AG10803 (cell line): ENCODE data around the gene UBASH3B.
A peak's percentile ranks its signal among the peaks of the same experiment; 100 is the strongest.

Experiments used
- DNase-seq: peaks from one replicate; pipeline ENCODE4 v3.0.0; 2010; ENCODE audit warnings: low read depth
- H3K4me3 ChIP-seq: 2 replicates; pipeline ENCODE4 v1.5.1; 2011; ENCODE audit warnings: mild to moderate bottlenecking, low read length, control low read depth
- TF ChIP-seq, protein P1 (sequence below): conservative IDR thresholded peaks from 2 replicates; pipeline ENCODE4 v1.5.1; 2011; ENCODE audit warnings: mild to moderate bottlenecking, low read length, control low read depth, inconsistent platforms

The UBASH3B gene

GRCh38 chr11:122775675-122776271 lies 120.3 kb downstream of the UBASH3B start:
- TF ChIP-seq, protein P1, sequence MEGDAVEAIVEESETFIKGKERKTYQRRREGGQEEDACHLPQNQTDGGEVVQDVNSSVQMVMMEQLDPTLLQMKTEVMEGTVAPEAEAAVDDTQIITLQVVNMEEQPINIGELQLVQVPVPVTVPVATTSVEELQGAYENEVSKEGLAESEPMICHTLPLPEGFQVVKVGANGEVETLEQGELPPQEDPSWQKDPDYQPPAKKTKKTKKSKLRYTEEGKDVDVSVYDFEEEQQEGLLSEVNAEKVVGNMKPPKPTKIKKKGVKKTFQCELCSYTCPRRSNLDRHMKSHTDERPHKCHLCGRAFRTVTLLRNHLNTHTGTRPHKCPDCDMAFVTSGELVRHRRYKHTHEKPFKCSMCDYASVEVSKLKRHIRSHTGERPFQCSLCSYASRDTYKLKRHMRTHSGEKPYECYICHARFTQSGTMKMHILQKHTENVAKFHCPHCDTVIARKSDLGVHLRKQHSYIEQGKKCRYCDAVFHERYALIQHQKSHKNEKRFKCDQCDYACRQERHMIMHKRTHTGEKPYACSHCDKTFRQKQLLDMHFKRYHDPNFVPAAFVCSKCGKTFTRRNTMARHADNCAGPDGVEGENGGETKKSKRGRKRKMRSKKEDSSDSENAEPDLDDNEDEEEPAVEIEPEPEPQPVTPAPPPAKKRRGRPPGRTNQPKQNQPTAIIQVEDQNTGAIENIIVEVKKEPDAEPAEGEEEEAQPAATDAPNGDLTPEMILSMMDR = no peak
- DNase-seq = no peak
- H3K4me3 ChIP-seq = no peak overlapping the region

- H3K4me3 ChIP-seq = no peak overlapping the region
- TF ChIP-seq, protein P1 = no peak
- no peak for DNase-seq
Measured at GRCh38 chr11:122776546-122776945, 121.0 kb downstream of the UBASH3B start.

GRCh38 chr11:122777343-122777742 lies 121.8 kb downstream of the UBASH3B start:
- no peak overlapping the region for H3K4me3 ChIP-seq
- TF ChIP-seq, protein P1 = no peak
- no peak for DNase-seq

GRCh38 chr11:122778148-122778547 lies 122.6 kb downstream of the UBASH3B start:
- TF ChIP-seq, protein P1 = no peak
- H3K4me3 ChIP-seq = no peak overlapping the region

GRCh38 chr11:122779047-122779629 lies 123.6 kb downstream of the UBASH3B start:
- no peak overlapping the region for H3K4me3 ChIP-seq
- TF ChIP-seq, protein P1 = no peak
- peak; percentile 72 for DNase-seq

More at GRCh38 chr11:122778148-122778547, 122.6 kb downstream of the UBASH3B start:
- no peak for DNase-seq

GRCh38 chr11:122780296-122780949 lies 124.9 kb downstream of the UBASH3B start:
- no peak for DNase-seq
- no peak overlapping the region for H3K4me3 ChIP-seq
- TF ChIP-seq, protein P1 = no peak
